OCI-LY7 (cell line): ENCODE results near the gene SLC12A8.

ENCODE experiments used
- EZH2phosphoT487 ChIP-seq: fragments of 200-600 bp; sonication (generic); IDR thresholded peaks from 2 replicates; pipeline ENCODE4 v1.6.1; 2018; ENCODE audit warnings: low read depth, borderline replicate concordance, mild to moderate bottlenecking, mixed run types, antibody characterized with exemption, low read length, moderate library complexity, mixed read lengths
- TF ChIP-seq, protein P1 (sequence below): fragments of 200-600 bp; sonication (generic); conservative IDR thresholded peaks from 2 replicates; pipeline ENCODE4 v1.5.1; 2014; ENCODE audit warnings: mild to moderate bottlenecking, antibody characterized with exemption, low read length, moderate library complexity, mixed read lengths

DNA sequence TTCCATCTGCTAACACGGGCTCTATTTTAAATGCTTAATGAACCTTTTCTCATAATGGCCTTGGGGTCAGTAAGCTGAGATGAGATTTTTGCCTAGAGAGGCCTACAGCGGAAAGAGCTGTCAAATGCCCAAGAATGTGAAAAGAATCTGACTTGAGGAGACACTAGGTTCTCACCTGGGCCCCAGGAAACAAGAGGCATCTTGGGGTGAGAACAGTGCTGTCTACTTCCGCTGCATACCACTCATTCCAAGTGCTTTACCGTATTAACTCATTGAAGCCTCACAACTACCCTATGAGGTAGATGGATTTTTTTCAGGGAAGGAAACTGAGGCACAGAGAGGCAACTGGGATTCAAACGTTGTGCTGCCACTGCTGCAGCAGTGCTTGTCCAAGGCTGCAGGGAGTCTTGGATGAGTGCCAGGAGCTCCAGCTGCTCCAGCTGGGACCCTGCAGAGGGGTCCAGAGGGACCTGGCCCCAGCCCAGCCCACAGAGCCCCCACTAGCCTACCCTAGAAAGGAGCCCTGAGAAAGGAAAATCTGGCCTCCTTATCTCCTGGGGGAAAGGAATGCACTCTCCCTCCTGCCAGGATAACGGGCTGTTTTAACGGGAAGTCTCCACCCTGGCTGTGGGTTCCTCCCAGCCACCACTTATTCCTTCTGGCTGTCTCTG, 68.4 kb downstream of the SLC12A8 start:
- TF ChIP-seq, protein P1, sequence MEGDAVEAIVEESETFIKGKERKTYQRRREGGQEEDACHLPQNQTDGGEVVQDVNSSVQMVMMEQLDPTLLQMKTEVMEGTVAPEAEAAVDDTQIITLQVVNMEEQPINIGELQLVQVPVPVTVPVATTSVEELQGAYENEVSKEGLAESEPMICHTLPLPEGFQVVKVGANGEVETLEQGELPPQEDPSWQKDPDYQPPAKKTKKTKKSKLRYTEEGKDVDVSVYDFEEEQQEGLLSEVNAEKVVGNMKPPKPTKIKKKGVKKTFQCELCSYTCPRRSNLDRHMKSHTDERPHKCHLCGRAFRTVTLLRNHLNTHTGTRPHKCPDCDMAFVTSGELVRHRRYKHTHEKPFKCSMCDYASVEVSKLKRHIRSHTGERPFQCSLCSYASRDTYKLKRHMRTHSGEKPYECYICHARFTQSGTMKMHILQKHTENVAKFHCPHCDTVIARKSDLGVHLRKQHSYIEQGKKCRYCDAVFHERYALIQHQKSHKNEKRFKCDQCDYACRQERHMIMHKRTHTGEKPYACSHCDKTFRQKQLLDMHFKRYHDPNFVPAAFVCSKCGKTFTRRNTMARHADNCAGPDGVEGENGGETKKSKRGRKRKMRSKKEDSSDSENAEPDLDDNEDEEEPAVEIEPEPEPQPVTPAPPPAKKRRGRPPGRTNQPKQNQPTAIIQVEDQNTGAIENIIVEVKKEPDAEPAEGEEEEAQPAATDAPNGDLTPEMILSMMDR: no peak
- TF ChIP-seq EZH2phosphoT487: no peak
